ENCODE measurements around the gene NEO1. TPM values are rescaled to one million over a fixed set of nuclear protein-coding genes. Genes with fewer than 3 reads are reported as not detected.
A peak's percentile ranks its signal among the peaks of the same experiment; 100 is the strongest.

The NEO1 gene
- total RNA-seq, 1 donor from 2014 or later = 75.6 TPM

GRCh38 chr15:73052653-73053397, 562 bp downstream of the NEO1 start:
- Mint-ChIP-seq H3K36me3 (ENCODE audit: low read depth) (no peaks in the 10 kb centered on the region), H3K27me3 (ENCODE audit: low read depth) (no peaks in the 10 kb centered on the region), H3K27ac (ENCODE audit: unreplicated experiment) (peak overlapping the region; percentile 95), H3K4me3 (no peak overlapping the region), H3K9me3 (no peaks in the 10 kb centered on the region), H3K4me1 (peaks cover 35% of the 10 kb centered on the region)
- peak; percentile 47 for TF ChIP-seq CTCF (conservative IDR thresholded peaks at IDR 0.05)
- DNase-seq (ENCODE audit: low read depth, low spot score) = peak; percentile 48

DNA sequence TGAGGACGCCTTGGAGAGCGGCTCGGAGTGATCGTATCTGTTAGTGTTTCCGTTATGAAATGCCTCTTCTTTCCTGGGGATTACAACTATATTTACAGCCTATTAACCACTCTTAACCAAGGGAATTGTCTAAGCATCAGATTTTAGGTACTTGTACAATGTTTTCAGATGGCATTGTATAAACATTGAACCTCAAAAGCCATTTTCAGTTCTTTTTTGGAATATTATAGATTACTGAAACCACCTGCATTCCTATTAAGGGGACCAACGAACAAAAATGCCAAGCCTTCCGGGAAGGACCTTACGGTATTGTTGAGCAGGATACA, 1.1 kb downstream of the NEO1 start:
- Mint-ChIP-seq H3K36me3 (ENCODE audit: low read depth) (no peaks in the 10 kb centered on the region), H3K27me3 (ENCODE audit: low read depth) (no peaks in the 10 kb centered on the region)
- DNase-seq (ENCODE audit: low read depth, low spot score) = no peak

GRCh38 chr15:73054417-73054953, 2.2 kb downstream of the NEO1 start:
- H3K27me3 Mint-ChIP-seq (ENCODE audit: low read depth) = no peaks in the 10 kb centered on the region
- TF ChIP-seq CTCF (conservative IDR thresholded peaks at IDR 0.05) = no peak
- H3K4me1 Mint-ChIP-seq = peaks cover 24% of the 10 kb centered on the region
- DNase-seq (ENCODE audit: low read depth, low spot score) = no peak
- no peak overlapping the region for H3K27ac Mint-ChIP-seq (ENCODE audit: unreplicated experiment)
- H3K9me3 Mint-ChIP-seq = no peaks in the 10 kb centered on the region
- no peaks in the 10 kb centered on the region for H3K36me3 Mint-ChIP-seq (ENCODE audit: low read depth)
- H3K4me3 Mint-ChIP-seq = no peak overlapping the region

More for the DNA sequence above, 1.1 kb downstream of the NEO1 start:
- TF ChIP-seq CTCF (conservative IDR thresholded peaks at IDR 0.05) = no peak
- Mint-ChIP-seq H3K4me3 (no peak overlapping the region), H3K27ac (ENCODE audit: unreplicated experiment) (peak overlapping the region; percentile 95), H3K4me1 (peaks cover 35% of the 10 kb centered on the region), H3K9me3 (no peaks in the 10 kb centered on the region)

DNA sequence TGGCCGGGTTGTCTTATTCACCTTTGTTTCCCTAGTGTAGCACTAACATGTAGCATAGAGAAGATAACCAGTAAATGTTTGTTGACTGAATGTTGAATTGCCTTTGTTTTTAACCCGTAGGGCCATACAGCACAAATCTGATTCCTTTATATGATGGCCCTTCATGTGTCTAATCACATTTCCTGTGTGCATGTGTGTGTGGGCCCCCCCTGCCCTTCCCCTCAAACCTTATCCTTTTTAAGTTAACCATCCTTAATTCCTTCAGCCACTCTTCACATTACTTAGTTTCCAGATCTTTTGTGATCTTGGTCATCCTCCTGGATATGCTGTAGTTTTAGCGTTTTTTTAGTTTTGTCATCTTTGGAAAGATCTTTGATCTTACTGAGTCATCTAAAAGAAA, 4.2 kb downstream of the NEO1 start:
- H3K27me3 Mint-ChIP-seq (ENCODE audit: low read depth) = no peaks in the 10 kb centered on the region
- no peak overlapping the region for H3K4me3 Mint-ChIP-seq
- H3K9me3 Mint-ChIP-seq = no peaks in the 10 kb centered on the region
- H3K27ac Mint-ChIP-seq (ENCODE audit: unreplicated experiment) = no peak overlapping the region
- H3K36me3 Mint-ChIP-seq (ENCODE audit: low read depth) = no peaks in the 10 kb centered on the region
- TF ChIP-seq CTCF (conservative IDR thresholded peaks at IDR 0.05) = no peak
- no peak for DNase-seq (ENCODE audit: low read depth, low spot score)
- peaks cover 9% of the 10 kb centered on the region for H3K4me1 Mint-ChIP-seq

DNA sequence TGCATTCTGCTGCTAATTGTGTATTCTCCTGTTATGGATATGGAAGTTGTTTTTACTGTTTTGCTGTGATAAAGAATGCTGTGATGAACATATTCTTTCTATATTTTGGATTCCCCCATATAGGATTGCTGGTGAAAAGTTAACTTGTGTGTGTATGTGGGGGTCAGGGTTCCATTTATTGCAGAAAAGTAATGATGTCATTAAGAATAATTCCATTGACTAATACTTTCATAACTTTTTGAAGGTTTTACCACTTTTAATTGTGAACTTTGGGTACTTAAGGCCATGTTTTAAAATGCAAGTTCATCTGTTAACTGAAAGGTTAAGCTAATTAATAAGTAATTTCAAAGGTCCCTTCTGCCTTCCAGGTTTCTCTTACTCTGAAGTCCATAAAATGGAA, 6.2 kb downstream of the NEO1 start:
- H3K36me3 Mint-ChIP-seq (ENCODE audit: low read depth) = no peaks in the 10 kb centered on the region
- no peaks in the 10 kb centered on the region for H3K9me3 Mint-ChIP-seq
- no peak for TF ChIP-seq CTCF (conservative IDR thresholded peaks at IDR 0.05)
- no peak for DNase-seq (ENCODE audit: low read depth, low spot score)
- peaks cover 10% of the 10 kb centered on the region for H3K4me1 Mint-ChIP-seq
- no peaks in the 10 kb centered on the region for H3K27me3 Mint-ChIP-seq (ENCODE audit: low read depth)
- H3K27ac Mint-ChIP-seq (ENCODE audit: unreplicated experiment) = no peak overlapping the region
- H3K4me3 Mint-ChIP-seq = no peak overlapping the region

All from neural crest cell (in vitro differentiated cells).